ENCODE data around the gene UFD1. TPM values are rescaled to one million over a fixed set of nuclear protein-coding genes. Genes with fewer than 3 reads are reported as not detected.

Gene UFD1
- total and polyA plus RNA-seq, 2 of the 4 experiments (the other 2 are of a cell fraction), result 149 to 152 TPM

DNA sequence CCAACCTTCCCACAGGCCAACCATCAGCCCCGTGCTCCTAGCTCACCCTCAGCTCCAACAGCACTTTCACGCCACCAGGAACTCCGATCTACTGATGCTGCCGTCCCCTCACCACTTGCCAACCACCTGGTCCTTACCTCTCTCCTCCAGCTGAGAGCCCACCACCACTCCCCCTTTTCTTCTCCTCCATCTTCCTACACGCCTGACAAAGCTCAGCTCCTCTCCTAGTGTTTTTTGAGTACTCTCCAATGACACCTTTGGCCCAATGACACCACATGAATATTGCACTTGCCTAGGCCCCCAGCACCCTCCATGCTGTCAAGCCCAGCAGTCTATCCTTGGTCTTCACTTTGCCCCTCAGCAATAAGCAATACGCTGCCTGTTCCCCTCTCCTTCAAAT lies 78.1 kb downstream of the UFD1 start:
- H3K14ac ChIP-seq (replicated peaks; ENCODE audit: low read depth, low read length), result no peak overlapping the region
- dilution Hi-C loops (cut with HindIII; ENCODE audit: low sequenced_read_pairs, unreplicated experiment), result no loop called here
- H3K36me3 ChIP-seq (ENCODE audit: control insufficient read depth, insufficient read depth, low read length), result peaks cover 45% of the 10 kb centered on the region
- H2BK20ac ChIP-seq (ENCODE audit: low read depth, low read length), result no peak overlapping the region
- intact Hi-C loops (cut with micrococcal nuclease), result no loop called here
- DNase-seq, result no peak
- H3K18ac ChIP-seq (ENCODE audit: low read depth, low read length), result no peak overlapping the region
- H4K91ac ChIP-seq (ENCODE audit: insufficient read depth, low read depth, low read length), result no peak overlapping the region
- no peak overlapping the region for H2BK5ac ChIP-seq (ENCODE audit: low read depth, low read length, poor library complexity, severe bottlenecking)
- H3K27ac ChIP-seq (ENCODE audit: insufficient read depth, low read length), result no peak overlapping the region
- no TSS peak for BruUV-seq (replicated peaks)
- no peak for ATAC-seq (ENCODE audit: low read depth)
- no peak overlapping the region for H4K8ac ChIP-seq (ENCODE audit: low read depth in 2 of 2, low read length in 2 of 2)
- ChIA-PET CTCF (no interaction called here), POLR2A (ENCODE audit: unreplicated experiment) (no interaction called here)
- H3K4me2 ChIP-seq (ENCODE audit: low read depth, low read length), result no peak overlapping the region
- no peak overlapping the region for H3K4me3 ChIP-seq (ENCODE audit: insufficient read depth, low read depth, low read length)
- peaks cover 13% of the 10 kb centered on the region; the same call in 1 of the 2 replicates for H3K9me1 ChIP-seq (ENCODE audit: insufficient read depth, low read length)
- no peaks in the 10 kb centered on the region for H3K9me3 ChIP-seq (ENCODE audit: control insufficient read depth, insufficient read depth, low read length)
- H2AFZ ChIP-seq (replicated peaks; ENCODE audit: low read length, poor library complexity), result no peak overlapping the region
- WGBS, 2 experiments (ENCODE audit: extremely low coverage in 2 of 2, insufficient read length in 1 of 2), result 96% methylated on average over 6 of the region's 6 CpGs; no CpG with 5 or more reads in 1 of the 2 experiments
- no peak overlapping the region for H3K56ac ChIP-seq (ENCODE audit: extremely low read depth, insufficient read depth, low read length)
- peaks cover 2% of the 10 kb centered on the region; the same call in 1 of the 2 replicates for H4K20me1 ChIP-seq (ENCODE audit: insufficient read depth, low read length)
- H3K4ac ChIP-seq (ENCODE audit: low read depth, low read length), result no peak overlapping the region
- H2AK9ac ChIP-seq (replicated peaks; ENCODE audit: low read depth, low read length, poor library complexity), result no peak overlapping the region
- H3K23ac ChIP-seq (ENCODE audit: low read depth, low read length), result no peak overlapping the region
- H3K27me3 ChIP-seq (ENCODE audit: control insufficient read depth, insufficient read depth, low read length), result no peaks in the 10 kb centered on the region
- TF ChIP-seq BHLHE40 (IDR thresholded peaks at IDR 0.05; ENCODE audit: low read depth, low read length), result no peak
- TF ChIP-seq RAD21 (IDR thresholded peaks at IDR 0.05; ENCODE audit: low read length), result no peak
- no peak for TF ChIP-seq CHD1 (IDR thresholded peaks at IDR 0.05; ENCODE audit: low read depth, low read length)
- no peak for TF ChIP-seq RFX5 (IDR thresholded peaks at IDR 0.05; ENCODE audit: low read depth, low read length)
- no peak for TF ChIP-seq NFE2L2 (IDR thresholded peaks at IDR 0.05; ENCODE audit: low read depth, low read length)
- TF ChIP-seq, protein P1, sequence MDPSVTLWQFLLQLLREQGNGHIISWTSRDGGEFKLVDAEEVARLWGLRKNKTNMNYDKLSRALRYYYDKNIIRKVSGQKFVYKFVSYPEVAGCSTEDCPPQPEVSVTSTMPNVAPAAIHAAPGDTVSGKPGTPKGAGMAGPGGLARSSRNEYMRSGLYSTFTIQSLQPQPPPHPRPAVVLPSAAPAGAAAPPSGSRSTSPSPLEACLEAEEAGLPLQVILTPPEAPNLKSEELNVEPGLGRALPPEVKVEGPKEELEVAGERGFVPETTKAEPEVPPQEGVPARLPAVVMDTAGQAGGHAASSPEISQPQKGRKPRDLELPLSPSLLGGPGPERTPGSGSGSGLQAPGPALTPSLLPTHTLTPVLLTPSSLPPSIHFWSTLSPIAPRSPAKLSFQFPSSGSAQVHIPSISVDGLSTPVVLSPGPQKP (IDR thresholded peaks at IDR 0.05; ENCODE audit: borderline replicate concordance, low read depth, low read length), result no peak
- no peak for TF ChIP-seq MAZ (IDR thresholded peaks at IDR 0.05; ENCODE audit: borderline replicate concordance, low read depth, low read length)
- TF ChIP-seq SMC3 (IDR thresholded peaks at IDR 0.05; ENCODE audit: low read depth, low read length), result no peak
- TF ChIP-seq MXI1 (IDR thresholded peaks at IDR 0.05; ENCODE audit: borderline replicate concordance, low read depth, low read length), result no peak
- no peak for TF ChIP-seq FOS (IDR thresholded peaks at IDR 0.05; ENCODE audit: low read depth, low read length)
- no peak for TF ChIP-seq MAFK (IDR thresholded peaks at IDR 0.05; ENCODE audit: low read depth, low read length)
- TF ChIP-seq, protein P2, sequence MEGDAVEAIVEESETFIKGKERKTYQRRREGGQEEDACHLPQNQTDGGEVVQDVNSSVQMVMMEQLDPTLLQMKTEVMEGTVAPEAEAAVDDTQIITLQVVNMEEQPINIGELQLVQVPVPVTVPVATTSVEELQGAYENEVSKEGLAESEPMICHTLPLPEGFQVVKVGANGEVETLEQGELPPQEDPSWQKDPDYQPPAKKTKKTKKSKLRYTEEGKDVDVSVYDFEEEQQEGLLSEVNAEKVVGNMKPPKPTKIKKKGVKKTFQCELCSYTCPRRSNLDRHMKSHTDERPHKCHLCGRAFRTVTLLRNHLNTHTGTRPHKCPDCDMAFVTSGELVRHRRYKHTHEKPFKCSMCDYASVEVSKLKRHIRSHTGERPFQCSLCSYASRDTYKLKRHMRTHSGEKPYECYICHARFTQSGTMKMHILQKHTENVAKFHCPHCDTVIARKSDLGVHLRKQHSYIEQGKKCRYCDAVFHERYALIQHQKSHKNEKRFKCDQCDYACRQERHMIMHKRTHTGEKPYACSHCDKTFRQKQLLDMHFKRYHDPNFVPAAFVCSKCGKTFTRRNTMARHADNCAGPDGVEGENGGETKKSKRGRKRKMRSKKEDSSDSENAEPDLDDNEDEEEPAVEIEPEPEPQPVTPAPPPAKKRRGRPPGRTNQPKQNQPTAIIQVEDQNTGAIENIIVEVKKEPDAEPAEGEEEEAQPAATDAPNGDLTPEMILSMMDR (conservative IDR thresholded peaks at IDR 0.05; ENCODE audit: low read depth, low read length), result no peak
- no peak for TF ChIP-seq CEBPB (IDR thresholded peaks at IDR 0.05; ENCODE audit: low read depth, low read length)
- TF ChIP-seq, protein P3, sequence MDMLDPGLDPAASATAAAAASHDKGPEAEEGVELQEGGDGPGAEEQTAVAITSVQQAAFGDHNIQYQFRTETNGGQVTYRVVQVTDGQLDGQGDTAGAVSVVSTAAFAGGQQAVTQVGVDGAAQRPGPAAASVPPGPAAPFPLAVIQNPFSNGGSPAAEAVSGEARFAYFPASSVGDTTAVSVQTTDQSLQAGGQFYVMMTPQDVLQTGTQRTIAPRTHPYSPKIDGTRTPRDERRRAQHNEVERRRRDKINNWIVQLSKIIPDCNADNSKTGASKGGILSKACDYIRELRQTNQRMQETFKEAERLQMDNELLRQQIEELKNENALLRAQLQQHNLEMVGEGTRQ (IDR thresholded peaks at IDR 0.05; ENCODE audit: low read depth, low read length), result no peak
- no peak for TF ChIP-seq POLR2A (IDR thresholded peaks at IDR 0.05; ENCODE audit: low read depth, low read length)
- TF ChIP-seq RCOR1 (IDR thresholded peaks at IDR 0.05; ENCODE audit: insufficient replicate concordance, low read length), result no peak
- no peak overlapping the region for H3K9ac ChIP-seq (ENCODE audit: low read depth, low read length)
- no peak overlapping the region for H4K5ac ChIP-seq (ENCODE audit: low read depth, low read length)
- in situ Hi-C loops (cut with MboI; ENCODE audit: low sequenced_read_pairs), result no loop called here
- H2BK120ac ChIP-seq (ENCODE audit: low read depth, low read length), result no peak overlapping the region
- no peak overlapping the region for H2AK5ac ChIP-seq (ENCODE audit: low read depth, low read length)
- H3K4me1 ChIP-seq (ENCODE audit: control insufficient read depth, insufficient read depth, low read length), result no peaks in the 10 kb centered on the region
- H3K79me1 ChIP-seq (ENCODE audit: low read depth in 1 of 2, low read length in 2 of 2), result peaks cover 25 to 31% of the 10 kb centered on the region in 2 experiments
- no peak overlapping the region for H2BK15ac ChIP-seq (ENCODE audit: low read depth, low read length)
